ENCODE results near the gene PTPRR. TPM values are rescaled to one million over a fixed set of nuclear protein-coding genes. Genes with fewer than 3 reads are reported as not detected.

Gene PTPRR
- total RNA-seq, 2 experiments from 2014 or later = not detected

DNA sequence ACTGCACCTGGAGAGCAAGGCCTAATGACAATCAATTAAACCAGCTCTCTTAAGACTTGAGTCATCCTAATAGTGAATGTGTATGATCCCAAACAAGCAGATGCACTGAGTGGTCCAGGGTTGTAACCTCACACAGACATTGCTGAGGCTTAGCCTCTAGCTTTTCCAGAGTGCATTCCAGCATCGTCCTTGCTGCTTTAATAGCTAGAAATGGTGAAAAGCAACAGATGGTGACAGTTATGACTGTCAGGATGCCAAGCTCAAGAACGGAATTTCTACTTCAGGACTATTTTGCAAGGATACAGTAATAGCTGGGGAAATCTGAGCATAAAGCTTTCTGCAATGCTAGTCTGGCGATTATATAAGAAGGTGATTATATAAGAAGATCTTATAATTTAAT, 34.6 kb downstream of the PTPRR start:
- H3K4me1 Mint-ChIP-seq = no peaks in the 10 kb centered on the region
- no peak for DNase-seq
- ChIA-PET POLR2A (no interaction called here), CTCF (no interaction called here)
- H3K27me3 Mint-ChIP-seq = no peaks in the 10 kb centered on the region
- no peak overlapping the region for H3K4me3 Mint-ChIP-seq
- no peaks in the 10 kb centered on the region for H3K36me3 Mint-ChIP-seq (ENCODE audit: low read depth)
- H3K27ac Mint-ChIP-seq = no peak overlapping the region
- no peaks in the 10 kb centered on the region for H3K9me3 Mint-ChIP-seq

DNA sequence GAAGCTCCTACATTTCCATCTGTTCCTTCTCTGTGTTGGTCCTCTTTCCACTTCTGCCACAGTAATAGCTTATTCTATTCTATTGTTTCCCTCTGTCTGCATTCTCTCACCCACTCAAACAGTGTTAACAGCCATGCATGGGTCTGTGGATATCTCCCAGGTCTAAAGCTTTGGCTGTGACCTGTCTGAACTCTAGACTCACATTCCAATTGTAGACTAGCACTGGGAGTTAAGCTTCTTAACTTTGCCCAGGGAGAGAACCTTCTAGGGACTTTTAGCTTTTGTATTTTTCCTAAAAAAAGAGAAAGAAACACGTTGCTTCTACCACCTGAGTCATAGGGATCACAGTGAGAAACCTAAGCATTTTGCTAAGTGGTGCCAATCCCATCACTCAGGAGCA, 36.7 kb downstream of the PTPRR start:
- Mint-ChIP-seq H3K27me3 (no peaks in the 10 kb centered on the region), H3K36me3 (ENCODE audit: low read depth) (no peaks in the 10 kb centered on the region), H3K9me3 (no peaks in the 10 kb centered on the region), H3K27ac (no peak overlapping the region), H3K4me1 (no peaks in the 10 kb centered on the region), H3K4me3 (no peak overlapping the region)
- no peak for DNase-seq
- ChIA-PET CTCF (no interaction called here), POLR2A (no interaction called here)

- H3K27ac Mint-ChIP-seq = no peak overlapping the region
- POLR2A ChIA-PET = no interaction called here
Observed at GRCh38 chr12:70880744-70881143, 39.8 kb downstream of the PTPRR start.

DNA sequence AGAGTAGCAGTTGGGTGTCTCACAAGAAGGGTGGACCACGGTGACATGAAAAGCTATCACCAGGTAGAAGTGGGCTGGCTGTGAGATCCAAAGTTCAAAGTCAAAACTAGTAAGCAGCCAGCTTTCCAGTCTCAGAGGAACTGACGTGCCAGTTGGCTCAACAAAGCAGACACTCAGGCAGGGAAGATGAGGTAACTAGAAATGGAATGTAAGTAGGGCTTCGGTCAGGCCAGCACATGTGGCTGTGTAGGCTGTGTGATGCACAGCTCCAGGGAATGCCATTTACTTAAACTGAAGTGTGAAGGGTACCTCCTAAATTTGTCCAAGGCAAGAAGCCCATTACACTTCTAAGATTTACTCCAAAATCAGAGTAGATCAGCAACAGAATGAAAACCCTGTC, 43.6 kb downstream of the PTPRR start:
- ChIA-PET POLR2A (no interaction called here), CTCF (no interaction called here)
- no peak for DNase-seq
- Mint-ChIP-seq H3K4me1 (no peaks in the 10 kb centered on the region), H3K4me3 (no peak overlapping the region), H3K9me3 (peaks cover 4% of the 10 kb centered on the region), H3K27me3 (no peaks in the 10 kb centered on the region), H3K27ac (no peak overlapping the region), H3K36me3 (ENCODE audit: low read depth) (no peaks in the 10 kb centered on the region)

More at GRCh38 chr12:70880744-70881143, 39.8 kb downstream of the PTPRR start:
- CTCF ChIA-PET = no interaction called here
- Mint-ChIP-seq H3K9me3 (peaks cover 4% of the 10 kb centered on the region), H3K4me3 (no peak overlapping the region), H3K36me3 (ENCODE audit: low read depth) (no peaks in the 10 kb centered on the region), H3K27me3 (no peaks in the 10 kb centered on the region), H3K4me1 (no peaks in the 10 kb centered on the region)
- no peak for DNase-seq

DNA sequence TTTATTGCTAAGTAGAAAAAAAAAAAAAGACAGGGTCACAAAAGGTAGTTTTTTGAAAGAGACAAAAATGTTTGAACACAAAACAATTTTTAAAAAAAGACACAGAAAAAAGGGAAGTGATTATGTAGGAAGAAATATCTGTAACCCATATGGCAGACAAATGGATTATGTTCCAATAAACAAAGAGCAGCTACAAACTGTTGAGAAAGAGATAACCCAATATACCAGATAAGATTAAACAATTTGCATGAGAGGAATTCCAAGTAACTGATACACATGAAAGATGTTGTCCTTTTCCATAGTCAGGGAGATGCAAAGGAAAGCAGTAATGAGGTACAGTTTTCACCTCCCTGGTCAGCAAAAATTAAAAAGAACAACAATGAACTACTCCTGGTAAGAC, 44.9 kb downstream of the PTPRR start:
- Mint-ChIP-seq H3K4me3 (no peak overlapping the region), H3K27me3 (no peaks in the 10 kb centered on the region), H3K27ac (no peak overlapping the region), H3K9me3 (peaks cover 4% of the 10 kb centered on the region), H3K36me3 (ENCODE audit: low read depth) (no peaks in the 10 kb centered on the region), H3K4me1 (no peaks in the 10 kb centered on the region)
- ChIA-PET POLR2A (no interaction called here), CTCF (no interaction called here)
- DNase-seq = no peak

DNA sequence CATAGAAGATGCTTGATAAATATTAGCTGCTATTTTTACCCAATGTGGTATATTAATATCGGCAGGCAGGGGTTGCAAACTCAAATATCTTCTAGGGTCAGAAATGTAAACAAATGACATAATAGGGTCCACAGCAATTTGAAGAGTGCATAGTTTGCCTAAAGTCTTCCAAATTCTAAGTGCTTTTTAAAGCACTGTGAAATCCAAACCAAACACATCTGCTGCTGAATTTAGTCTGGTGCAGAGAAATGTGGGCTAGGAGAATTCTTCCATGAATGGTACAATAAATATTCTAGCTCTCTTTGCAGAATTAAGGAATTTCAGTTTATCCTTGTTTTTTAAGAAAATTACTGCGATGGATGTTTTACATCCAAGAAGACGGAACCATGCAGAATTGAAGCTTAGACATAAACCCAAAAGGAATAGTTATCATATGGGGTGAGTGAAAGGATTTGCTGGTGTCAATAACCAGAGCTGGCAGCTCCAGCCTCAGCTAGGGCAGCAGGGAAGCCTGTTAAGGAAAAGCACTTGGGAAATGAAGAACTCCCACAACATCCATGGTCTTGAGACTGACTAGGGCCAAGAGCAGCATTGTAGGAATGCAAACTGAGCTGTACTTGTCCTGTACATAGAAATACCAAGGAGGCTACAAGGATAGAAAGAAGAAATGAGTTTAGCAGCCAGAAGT, 65.5 kb downstream of the PTPRR start:
- no peaks in the 10 kb centered on the region for H3K9me3 Mint-ChIP-seq
- ChIA-PET POLR2A (no interaction called here), CTCF (no interaction called here)
- no peak for DNase-seq
- H3K27me3 Mint-ChIP-seq = no peaks in the 10 kb centered on the region
- no peak overlapping the region for H3K27ac Mint-ChIP-seq
- no peaks in the 10 kb centered on the region for H3K36me3 Mint-ChIP-seq (ENCODE audit: low read depth)
- H3K4me3 Mint-ChIP-seq = no peak overlapping the region
- no peaks in the 10 kb centered on the region for H3K4me1 Mint-ChIP-seq

- Mint-ChIP-seq H3K9me3 (no peaks in the 10 kb centered on the region), H3K27me3 (no peaks in the 10 kb centered on the region), H3K4me1 (no peaks in the 10 kb centered on the region), H3K27ac (no peak overlapping the region), H3K36me3 (ENCODE audit: low read depth) (no peaks in the 10 kb centered on the region), H3K4me3 (no peak overlapping the region)
- ChIA-PET CTCF (no interaction called here), POLR2A (no interaction called here)
- no peak for DNase-seq
Observed at GRCh38 chr12:70854138-70854537, 66.4 kb downstream of the PTPRR start.

DNA sequence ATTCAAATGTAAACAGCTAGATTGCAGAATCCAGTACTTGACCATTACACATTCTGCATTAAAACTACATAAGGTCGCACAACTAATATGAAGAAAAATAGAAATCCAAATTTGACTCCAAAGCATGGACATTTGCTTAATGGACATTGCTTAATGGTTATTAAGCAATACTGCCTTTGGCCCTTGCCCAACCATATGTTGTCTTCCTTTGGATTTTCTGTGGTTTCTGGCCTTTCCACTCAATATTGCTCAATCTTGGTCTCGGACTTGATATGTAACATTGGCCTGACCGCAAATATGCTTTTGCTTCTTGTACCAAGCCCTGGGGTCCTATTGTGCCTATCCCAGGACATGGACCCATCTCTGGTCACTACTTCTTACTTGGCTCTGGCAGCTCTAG, 67.2 kb downstream of the PTPRR start:
- DNase-seq = no peak
- Mint-ChIP-seq H3K36me3 (ENCODE audit: low read depth) (no peaks in the 10 kb centered on the region), H3K27ac (no peak overlapping the region), H3K27me3 (no peaks in the 10 kb centered on the region), H3K4me1 (no peaks in the 10 kb centered on the region), H3K4me3 (no peak overlapping the region), H3K9me3 (no peaks in the 10 kb centered on the region)
- CTCF ChIA-PET = no interaction called here
- POLR2A ChIA-PET = no interaction called here

- POLR2A ChIA-PET = no interaction called here
- no peaks in the 10 kb centered on the region for H3K27me3 Mint-ChIP-seq
- CTCF ChIA-PET = no interaction called here
- H3K36me3 Mint-ChIP-seq (ENCODE audit: low read depth) = no peaks in the 10 kb centered on the region
- H3K4me3 Mint-ChIP-seq = no peak overlapping the region
- no peak overlapping the region for H3K27ac Mint-ChIP-seq
- H3K4me1 Mint-ChIP-seq = no peaks in the 10 kb centered on the region
- DNase-seq = no peak
- H3K9me3 Mint-ChIP-seq = no peaks in the 10 kb centered on the region
Observed at GRCh38 chr12:70852416-70853150, 68.0 kb downstream of the PTPRR start.

- Mint-ChIP-seq H3K36me3 (ENCODE audit: low read depth) (no peaks in the 10 kb centered on the region), H3K27me3 (no peaks in the 10 kb centered on the region), H3K9me3 (no peaks in the 10 kb centered on the region), H3K27ac (no peak overlapping the region), H3K4me1 (no peaks in the 10 kb centered on the region), H3K4me3 (no peak overlapping the region)
- POLR2A ChIA-PET = no interaction called here
- DNase-seq = no peak
- CTCF ChIA-PET = interaction anchor here (0.9 kb wide), 1 partner anchor 116 kb away, joined by 3 read pairs; no protein-coding TSS in a partner anchor
Observed at GRCh38 chr12:70849265-70849960, 71.1 kb downstream of the PTPRR start.

- H3K4me1 Mint-ChIP-seq = no peaks in the 10 kb centered on the region
- no peak overlapping the region for H3K27ac Mint-ChIP-seq
- H3K27me3 Mint-ChIP-seq = no peaks in the 10 kb centered on the region
- ChIA-PET CTCF (no interaction called here), POLR2A (no interaction called here)
- DNase-seq = no peak
- H3K9me3 Mint-ChIP-seq = no peaks in the 10 kb centered on the region
- H3K4me3 Mint-ChIP-seq = no peak overlapping the region
- no peaks in the 10 kb centered on the region for H3K36me3 Mint-ChIP-seq (ENCODE audit: low read depth)
Observed at GRCh38 chr12:70847871-70848270, 72.7 kb downstream of the PTPRR start.

- H3K4me3 Mint-ChIP-seq = no peak overlapping the region
- no peaks in the 10 kb centered on the region for H3K27me3 Mint-ChIP-seq
- no peaks in the 10 kb centered on the region for H3K36me3 Mint-ChIP-seq (ENCODE audit: low read depth)
- ChIA-PET CTCF (no interaction called here), POLR2A (no interaction called here)
- H3K4me1 Mint-ChIP-seq = no peaks in the 10 kb centered on the region
- no peak for DNase-seq
- H3K27ac Mint-ChIP-seq = no peak overlapping the region
- H3K9me3 Mint-ChIP-seq = no peaks in the 10 kb centered on the region
Observed at GRCh38 chr12:70845268-70845667, 75.3 kb downstream of the PTPRR start.

- ChIA-PET POLR2A (no interaction called here), CTCF (no interaction called here)
- Mint-ChIP-seq H3K9me3 (no peaks in the 10 kb centered on the region), H3K27ac (no peak overlapping the region), H3K4me3 (no peak overlapping the region), H3K27me3 (no peaks in the 10 kb centered on the region), H3K4me1 (no peaks in the 10 kb centered on the region), H3K36me3 (ENCODE audit: low read depth) (no peaks in the 10 kb centered on the region)
- no peak for DNase-seq
Observed at GRCh38 chr12:70843363-70843762, 77.2 kb downstream of the PTPRR start.

DNA sequence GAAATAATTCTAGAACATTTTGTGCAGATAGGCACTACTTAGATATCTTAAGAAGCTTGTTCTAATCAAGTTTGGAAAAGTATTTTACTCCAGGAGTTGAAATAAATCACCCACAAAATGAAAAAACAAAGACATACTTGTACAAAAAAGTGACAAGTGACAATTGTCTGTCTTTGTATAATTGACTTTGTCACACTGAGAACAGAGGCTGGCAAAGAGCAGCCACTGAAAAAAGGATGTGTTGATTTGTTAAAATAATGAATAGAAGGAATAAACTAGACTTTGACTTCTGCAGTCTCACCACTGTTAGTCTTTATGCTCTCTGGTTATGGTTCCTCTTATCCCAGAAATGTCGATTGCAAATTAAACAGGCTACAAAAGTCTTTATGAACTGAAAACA, 77.6 kb downstream of the PTPRR start:
- H3K4me1 Mint-ChIP-seq = no peaks in the 10 kb centered on the region
- no peaks in the 10 kb centered on the region for H3K9me3 Mint-ChIP-seq
- H3K27me3 Mint-ChIP-seq = no peaks in the 10 kb centered on the region
- no peak overlapping the region for H3K4me3 Mint-ChIP-seq
- POLR2A ChIA-PET = no interaction called here
- DNase-seq = no peak
- H3K27ac Mint-ChIP-seq = no peak overlapping the region
- CTCF ChIA-PET = no interaction called here
- H3K36me3 Mint-ChIP-seq (ENCODE audit: low read depth) = no peaks in the 10 kb centered on the region

Data from activated CD4-positive, alpha-beta memory T cell treated with anti-CD3 and anti-CD28 coated beads, Interleukin-2, amount 10 ng/mL, durations not matched to agents 7 days and 5 days (primary cell).